ENCODE results near the gene LRIG3. TPM values are rescaled to one million over a fixed set of nuclear protein-coding genes. Genes with fewer than 3 reads are reported as not detected.

Gene LRIG3
- total RNA-seq, 2 donors from 2014 or later = 78.4 to 79.9 TPM

DNA sequence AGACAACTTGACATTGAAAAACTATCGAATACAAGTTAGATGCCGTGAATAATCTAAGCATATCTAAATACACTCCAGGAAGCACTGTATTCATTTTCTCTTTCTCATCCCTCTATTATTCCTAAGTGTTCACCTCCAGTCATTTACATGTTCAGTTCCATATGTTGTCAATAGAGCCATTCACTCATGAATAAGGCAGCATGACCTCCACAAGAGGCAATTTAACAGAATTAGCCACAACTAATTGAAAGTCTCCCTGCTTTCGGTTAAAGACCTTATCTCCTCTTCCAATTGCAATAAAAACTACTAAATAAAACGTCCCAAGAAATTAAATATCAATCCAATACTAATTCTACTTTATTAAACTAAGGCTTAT, 1.8 kb downstream of the LRIG3 start:
- Histone ChIP-seq H3K4me1 (no peaks in the 10 kb centered on the region), H3K4me3 (peak overlapping the region; percentile 79), H3K36me3 (no peaks in the 10 kb centered on the region), H3K27me3 (no peaks in the 10 kb centered on the region), H3K27ac (peak overlapping the region; percentile 97), H3K9ac (ENCODE audit: low read depth in 2 of 2, low read length in 2 of 2) (peak overlapping the region; percentile 15 to 77), H3K9me3 (no peaks in the 10 kb centered on the region)
- intact Hi-C loops (cut with DNase I) = loop anchor here (10.0 kb wide), 1 partner anchor 166 kb away; no protein-coding TSS in a partner anchor
- TF ChIP-seq, protein P1, sequence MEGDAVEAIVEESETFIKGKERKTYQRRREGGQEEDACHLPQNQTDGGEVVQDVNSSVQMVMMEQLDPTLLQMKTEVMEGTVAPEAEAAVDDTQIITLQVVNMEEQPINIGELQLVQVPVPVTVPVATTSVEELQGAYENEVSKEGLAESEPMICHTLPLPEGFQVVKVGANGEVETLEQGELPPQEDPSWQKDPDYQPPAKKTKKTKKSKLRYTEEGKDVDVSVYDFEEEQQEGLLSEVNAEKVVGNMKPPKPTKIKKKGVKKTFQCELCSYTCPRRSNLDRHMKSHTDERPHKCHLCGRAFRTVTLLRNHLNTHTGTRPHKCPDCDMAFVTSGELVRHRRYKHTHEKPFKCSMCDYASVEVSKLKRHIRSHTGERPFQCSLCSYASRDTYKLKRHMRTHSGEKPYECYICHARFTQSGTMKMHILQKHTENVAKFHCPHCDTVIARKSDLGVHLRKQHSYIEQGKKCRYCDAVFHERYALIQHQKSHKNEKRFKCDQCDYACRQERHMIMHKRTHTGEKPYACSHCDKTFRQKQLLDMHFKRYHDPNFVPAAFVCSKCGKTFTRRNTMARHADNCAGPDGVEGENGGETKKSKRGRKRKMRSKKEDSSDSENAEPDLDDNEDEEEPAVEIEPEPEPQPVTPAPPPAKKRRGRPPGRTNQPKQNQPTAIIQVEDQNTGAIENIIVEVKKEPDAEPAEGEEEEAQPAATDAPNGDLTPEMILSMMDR (IDR thresholded peaks at IDR 0.05) = no peak
- no peak for DNase-seq

DNA sequence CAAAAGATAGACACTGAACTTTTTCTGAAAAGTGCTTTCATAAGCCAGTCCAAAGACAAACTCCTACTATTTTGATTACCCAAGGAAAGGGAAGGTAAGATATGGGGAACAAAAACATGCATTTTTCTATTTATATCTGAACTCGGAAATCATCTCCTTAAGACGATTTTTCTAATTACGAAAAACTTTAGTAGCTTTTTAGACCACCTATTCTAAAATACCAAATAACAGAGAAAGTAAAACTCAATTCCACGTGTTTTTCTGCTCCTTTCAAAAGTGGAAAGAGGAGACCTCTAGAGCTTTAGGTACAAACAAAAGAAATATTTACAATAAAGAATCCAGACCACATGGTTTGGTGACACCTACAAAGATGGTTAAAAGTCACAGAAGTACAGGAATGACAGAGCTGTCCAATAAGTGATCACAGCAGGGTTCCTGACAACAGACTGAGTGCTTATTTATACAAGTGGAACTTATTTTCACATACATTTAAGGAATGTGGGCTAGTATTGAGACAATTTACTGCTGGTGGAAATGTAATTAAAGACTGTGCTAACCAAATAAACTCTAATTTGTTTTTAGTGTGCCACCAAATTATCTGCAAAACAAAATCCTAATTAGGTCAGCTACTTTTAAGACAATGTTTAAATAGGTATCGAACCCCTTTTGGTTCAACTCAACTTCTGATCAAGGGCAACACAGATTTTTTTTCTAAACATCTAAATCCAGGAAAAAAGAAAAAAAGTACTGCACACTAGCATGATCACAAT, 2.4 kb downstream of the LRIG3 start:
- Histone ChIP-seq H3K9ac (ENCODE audit: low read depth in 2 of 2, low read length in 2 of 2) (peak overlapping the region; percentile 26 to 77), H3K4me3 (peak overlapping the region; percentile 79), H3K27ac (peak overlapping the region; percentile 97), H3K4me1 (no peaks in the 10 kb centered on the region), H3K36me3 (no peaks in the 10 kb centered on the region), H3K9me3 (no peaks in the 10 kb centered on the region), H3K27me3 (no peaks in the 10 kb centered on the region)
- TF ChIP-seq, protein P1 (IDR thresholded peaks at IDR 0.05) = no peak
- intact Hi-C loops (cut with DNase I) = loop anchor here (10.0 kb wide), 1 partner anchor 167 kb away; no protein-coding TSS in a partner anchor
- DNase-seq = no peak

DNA sequence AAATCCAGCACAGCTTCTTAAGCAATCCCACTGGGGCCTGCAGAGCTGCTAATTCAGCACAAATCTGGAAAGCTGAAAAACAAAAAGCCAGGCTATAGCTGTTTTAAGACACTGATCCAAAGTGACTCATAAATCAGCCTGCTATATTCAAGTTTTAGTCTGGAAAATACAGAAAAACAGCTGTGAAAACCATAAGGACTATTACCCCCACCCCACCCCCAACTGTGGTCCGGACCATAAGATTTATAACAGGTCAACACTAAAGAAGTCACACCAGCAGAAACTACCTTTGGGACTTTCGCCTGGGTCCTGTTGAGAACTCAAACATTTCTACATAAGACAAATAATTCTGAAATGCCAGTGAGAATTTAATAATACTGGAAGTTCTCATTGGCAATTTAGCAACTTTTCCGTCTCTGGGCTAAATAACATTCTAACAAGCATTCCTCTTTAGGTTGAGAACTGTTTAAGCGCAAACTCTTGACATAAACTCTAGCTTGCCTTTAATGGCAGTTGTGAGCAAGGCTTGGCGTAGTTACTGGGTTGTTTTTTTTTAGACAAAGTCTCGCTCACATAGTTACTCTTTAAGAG, 3.3 kb downstream of the LRIG3 start:
- DNase-seq = peak; percentile 65
- no peaks in the 10 kb centered on the region for H3K4me1 ChIP-seq

DNA sequence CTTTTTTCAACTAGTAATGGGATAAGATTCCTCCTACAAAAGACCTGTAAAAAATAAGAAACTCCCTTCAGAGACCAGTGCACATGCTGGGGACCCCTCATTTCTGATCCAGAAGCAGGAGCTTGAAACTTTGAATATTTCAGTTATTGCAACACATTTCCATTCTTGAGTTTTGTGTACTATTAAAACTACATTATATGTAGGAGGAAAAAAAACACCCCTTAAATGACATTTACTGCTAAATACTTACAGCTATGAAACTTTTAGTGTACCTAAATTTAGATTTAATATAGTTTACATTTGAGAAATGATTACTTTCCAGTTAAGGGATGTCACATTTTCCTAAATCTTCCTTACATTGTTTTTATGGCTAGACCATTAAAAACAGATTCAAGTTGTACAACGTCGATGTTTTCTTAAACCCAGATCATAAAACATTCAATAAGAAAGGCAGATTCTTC, 4.1 kb downstream of the LRIG3 start:
- Histone ChIP-seq H3K36me3 (no peaks in the 10 kb centered on the region), H3K27me3 (no peaks in the 10 kb centered on the region), H3K9me3 (no peaks in the 10 kb centered on the region), H3K4me1 (no peaks in the 10 kb centered on the region), H3K9ac (ENCODE audit: low read depth in 2 of 2, low read length in 2 of 2) (peak overlapping the region in 1 of 2 donors; percentile 77), H3K4me3 (peak overlapping the region; percentile 79), H3K27ac (peak overlapping the region; percentile 97)
- TF ChIP-seq, protein P1 (IDR thresholded peaks at IDR 0.05) = no peak
- DNase-seq = no peak
- intact Hi-C loops (cut with DNase I) = loop anchor here (10.0 kb wide), 1 partner anchor 169 kb away; no protein-coding TSS in a partner anchor

More for the DNA sequence above, 3.3 kb downstream of the LRIG3 start:
- Histone ChIP-seq H3K9ac (ENCODE audit: low read depth in 2 of 2, low read length in 2 of 2) (peak overlapping the region in 1 of 2 donors; percentile 77), H3K4me3 (peak overlapping the region; percentile 79), H3K36me3 (no peaks in the 10 kb centered on the region), H3K27ac (peak overlapping the region; percentile 97), H3K9me3 (no peaks in the 10 kb centered on the region), H3K27me3 (no peaks in the 10 kb centered on the region)
- TF ChIP-seq, protein P1 (IDR thresholded peaks at IDR 0.05) = no peak
- intact Hi-C loops (cut with DNase I) = loop anchor here (10.0 kb wide), 1 partner anchor 168 kb away; no protein-coding TSS in a partner anchor

DNA sequence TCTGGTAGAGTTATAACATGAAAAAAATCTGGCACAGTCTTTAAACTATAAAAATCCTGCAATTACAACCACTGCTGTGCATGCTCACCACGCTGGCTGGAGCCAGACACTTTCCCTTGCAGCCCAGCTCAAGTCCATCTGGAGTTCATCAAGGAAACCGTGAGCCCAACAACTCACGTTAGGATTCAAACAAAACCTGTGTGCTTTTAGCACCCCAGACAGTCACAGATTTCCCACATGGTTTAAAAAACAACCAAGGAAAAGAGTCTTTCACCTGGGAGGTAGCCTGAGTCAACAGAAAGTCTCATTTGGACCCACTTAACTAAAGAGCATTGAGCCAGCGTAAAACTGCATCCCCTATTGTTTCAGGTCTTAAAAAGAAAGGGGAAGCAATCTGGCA, 4.7 kb downstream of the LRIG3 start:
- peak; percentile 72 for DNase-seq
- TF ChIP-seq, protein P1 (IDR thresholded peaks at IDR 0.05) = no peak
- no peaks in the 10 kb centered on the region for H3K36me3 ChIP-seq
- intact Hi-C loops (cut with DNase I) = loop anchor here (10.0 kb wide), 1 partner anchor 169 kb away; no protein-coding TSS in a partner anchor
- H3K27me3 ChIP-seq = no peaks in the 10 kb centered on the region
- H3K4me3 ChIP-seq = peak overlapping the region; percentile 79
- H3K9ac ChIP-seq (ENCODE audit: low read depth in 2 of 2, low read length in 2 of 2) = peak overlapping the region; percentile 20 to 77
- H3K27ac ChIP-seq = peak overlapping the region; percentile 97
- H3K9me3 ChIP-seq = no peaks in the 10 kb centered on the region
- no peaks in the 10 kb centered on the region for H3K4me1 ChIP-seq

All from colonic mucosa (tissue), 4 donors.